HG02870 (cell line): ENCODE data around the gene ACSS1.

Experiments used
- ATAC-seq: cut with Tn5 transposase; IDR thresholded peaks from one replicate; pipeline ENCODE4 v1.9.1; 2021; ENCODE audit warnings: mild to moderate bottlenecking, moderate library complexity; ENCODE audit not compliant: unreplicated experiment

The ACSS1 gene

DNA sequence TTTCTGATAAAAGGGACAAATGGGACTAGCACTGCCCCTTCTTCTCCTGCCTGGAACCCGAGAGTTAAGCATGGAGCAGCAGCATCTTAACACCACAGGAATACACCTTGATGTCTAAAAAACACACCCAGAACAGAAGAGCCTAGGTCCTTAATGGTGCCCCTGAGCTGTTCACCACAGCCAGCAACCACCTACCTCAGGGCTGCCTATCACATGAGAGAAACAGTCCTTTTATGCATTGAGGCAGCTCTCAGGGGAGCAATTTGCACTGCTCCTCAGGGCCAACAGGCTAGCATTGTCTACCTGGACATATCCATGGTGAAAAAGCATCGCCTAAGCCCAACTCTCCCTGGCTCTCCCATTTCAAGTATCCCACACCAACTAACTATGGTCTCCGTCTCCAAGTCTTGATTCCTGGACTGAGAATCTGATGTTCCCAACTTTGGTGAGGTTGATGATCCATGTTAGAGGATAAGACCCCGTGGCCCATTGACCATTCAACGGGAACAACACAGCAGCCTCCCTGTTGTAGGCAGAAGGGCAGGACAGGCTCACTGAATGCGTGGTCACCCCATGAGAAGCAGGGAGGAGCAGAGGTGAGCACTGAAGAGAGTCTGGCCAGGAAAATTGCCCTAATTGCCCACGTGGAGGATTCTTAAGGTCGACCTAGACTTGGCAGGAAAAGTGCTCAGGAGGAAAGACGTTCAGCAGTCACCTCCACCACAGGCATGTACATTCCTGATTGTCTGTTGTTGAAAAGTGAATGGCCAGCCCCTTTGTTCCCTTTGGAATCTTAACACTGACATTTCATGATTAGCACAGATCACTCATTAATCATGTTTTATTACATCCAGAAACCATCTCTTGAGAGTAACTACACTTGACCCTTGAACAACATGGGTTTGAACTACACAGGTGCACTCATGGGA lies 61.2 kb downstream of the ACSS1 start:
- no peak for ATAC-seq

DNA sequence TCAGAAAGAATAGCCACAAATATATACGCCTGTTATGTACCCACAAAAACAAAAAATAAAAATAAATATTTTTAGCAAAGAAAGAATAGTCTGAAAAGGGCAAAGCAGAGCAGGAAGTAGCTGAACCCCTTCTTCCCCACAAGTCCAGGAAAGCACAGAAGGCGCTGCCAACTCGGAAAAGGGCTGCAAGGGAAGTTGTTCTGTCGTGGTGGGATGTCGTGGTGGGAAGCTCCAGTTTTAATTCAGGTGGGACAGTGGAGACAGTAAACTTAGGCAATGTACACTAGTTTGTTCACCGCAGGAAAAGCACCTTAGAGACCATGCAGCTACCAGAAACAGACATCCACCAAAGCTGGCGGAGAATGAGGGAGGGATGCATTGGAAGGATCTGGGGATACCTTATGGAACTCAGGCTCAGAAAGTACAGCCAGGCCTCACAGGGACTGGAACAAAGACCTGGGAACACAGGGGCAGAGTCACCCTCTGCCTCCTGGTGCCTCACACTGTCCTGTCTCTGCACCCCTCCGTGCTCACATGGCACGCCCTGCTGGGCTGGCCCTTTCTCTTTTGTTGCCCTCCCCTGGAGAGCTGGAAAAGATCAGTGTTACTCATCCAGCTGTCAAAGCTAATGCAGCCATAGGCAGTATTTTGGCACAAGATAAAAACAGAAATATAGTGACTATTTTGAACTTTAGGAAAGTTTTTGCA lies 62.0 kb downstream of the ACSS1 start:
- ATAC-seq = no peak

DNA sequence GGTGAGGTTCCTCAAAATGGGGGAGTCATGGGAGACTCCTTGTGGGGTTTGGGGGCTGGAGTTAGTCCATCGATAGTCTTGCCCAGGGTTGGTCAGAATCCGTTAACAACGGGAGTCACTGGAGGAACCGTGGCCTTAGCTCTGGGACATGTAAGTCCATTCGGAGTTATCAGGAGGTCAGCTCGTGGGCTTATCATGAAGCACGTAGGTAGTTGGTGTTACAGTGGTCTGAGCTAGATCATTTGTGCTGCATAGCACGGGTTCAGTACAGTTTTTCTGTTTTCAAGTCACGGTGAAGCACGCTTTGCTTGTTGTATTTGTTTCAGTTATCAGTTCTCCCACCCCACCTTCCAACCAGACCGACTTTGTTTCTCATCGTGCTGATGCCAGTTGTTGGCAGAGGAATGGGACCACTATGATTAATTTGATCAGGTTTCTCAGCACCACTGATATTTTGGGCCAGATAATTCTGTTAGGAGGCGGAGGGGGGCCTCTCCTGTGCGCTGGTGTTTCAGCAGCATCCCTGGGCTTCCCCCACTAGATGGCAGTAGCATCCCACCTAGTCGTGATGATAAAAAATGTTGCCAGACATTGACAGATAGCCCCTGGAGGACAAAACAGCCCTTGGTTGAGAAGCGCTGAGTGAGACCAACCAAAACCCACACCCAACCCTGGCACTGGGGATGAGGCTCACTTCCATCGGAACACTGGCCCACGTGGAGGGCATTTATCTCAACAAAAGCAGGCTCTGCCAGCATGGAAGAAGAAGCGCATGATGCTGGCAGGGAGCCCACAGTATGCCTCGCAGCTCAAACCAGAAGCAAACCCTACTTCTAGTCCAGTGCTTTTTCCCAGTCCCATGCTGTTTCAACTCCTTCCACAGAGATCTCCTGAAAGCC lies 63.2 kb downstream of the ACSS1 start:
- no peak for ATAC-seq

DNA sequence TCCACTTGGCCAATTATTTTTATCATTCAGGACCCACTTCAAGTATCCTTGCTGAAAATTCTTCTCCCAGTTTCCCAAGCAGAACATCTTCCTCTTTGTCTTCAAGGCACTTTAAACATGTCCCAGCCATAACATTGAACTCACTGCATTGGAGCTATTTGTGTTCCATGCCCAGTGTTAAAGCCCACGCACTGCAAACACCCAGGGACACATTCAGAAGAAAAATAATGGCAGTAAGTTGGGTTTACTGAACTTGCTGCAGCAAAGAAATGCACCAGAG lies 63.8 kb downstream of the ACSS1 start:
- no peak for ATAC-seq

DNA sequence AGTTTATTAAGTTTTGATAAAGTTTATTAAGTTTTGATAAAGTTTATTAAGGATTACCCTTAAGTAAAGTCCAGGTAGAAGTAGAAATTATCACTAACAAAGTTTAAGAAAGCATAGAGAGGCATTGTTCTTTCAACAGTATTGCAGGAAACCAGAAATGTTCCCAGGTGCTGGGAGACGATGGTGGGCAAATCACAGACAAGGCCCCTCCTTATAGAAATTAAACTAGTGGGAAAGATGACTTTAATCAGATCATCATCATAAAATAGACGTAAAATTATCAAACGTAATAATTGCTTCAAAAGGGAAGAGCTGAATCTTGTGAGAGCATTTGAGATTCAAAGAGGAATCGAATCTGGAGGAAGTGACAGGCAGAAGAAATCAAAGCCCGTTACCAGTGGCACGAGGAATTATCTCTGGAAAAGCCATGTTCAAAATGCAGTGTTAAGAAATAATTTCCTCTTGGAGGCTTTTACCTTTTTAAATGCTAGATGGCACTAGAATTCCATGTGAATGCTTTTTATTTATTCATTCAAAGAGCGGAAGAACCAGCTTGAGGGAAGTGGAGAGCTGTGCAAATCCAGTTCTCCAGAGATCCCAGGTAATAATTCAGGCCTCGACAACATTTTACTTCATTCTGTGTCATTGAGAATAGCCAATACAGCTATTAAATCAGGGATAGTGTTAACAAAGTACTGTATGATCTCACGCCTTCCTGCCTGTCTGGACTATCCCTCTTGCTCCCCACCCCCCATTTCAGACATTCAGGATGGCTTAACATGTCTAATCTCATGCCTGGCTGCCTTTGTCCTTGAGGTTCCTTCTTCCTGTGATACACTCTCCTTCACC lies 64.4 kb downstream of the ACSS1 start:
- no peak for ATAC-seq

DNA sequence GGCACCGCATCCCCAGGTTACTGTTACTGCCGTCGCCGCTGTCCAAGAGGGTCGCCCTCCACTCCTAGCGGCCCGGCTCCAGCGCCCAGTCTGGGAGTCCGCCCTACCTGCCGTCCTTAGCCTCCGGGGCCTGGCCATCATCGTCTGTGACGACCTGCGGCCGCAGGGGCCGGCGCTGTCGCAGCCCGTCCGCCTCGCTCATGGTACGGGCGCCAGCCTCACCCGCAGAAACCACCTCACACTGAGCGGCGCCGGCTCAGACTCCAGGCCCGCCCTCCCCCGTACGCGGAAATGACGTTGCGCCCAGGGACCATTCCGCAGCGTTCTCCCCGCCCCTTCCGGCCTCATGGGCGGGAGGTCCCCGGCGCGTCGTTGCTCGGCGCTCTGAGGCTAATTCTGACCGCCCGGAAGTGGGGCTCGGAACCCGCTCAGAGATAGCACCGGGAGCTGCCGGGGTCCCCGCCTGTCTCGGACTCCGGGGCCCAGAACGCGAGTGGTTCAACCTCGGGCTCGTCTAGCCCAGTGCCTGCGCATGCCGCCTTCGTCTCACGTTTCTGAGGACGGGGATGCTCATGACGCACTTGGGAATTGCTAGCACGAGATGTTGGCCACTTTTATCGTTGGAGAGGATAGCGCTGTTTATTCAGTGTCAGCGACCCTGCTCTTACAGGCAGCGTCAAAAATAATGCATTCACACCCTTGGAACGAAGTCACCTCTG lies 65.3 kb downstream of the ACSS1 start, which contains the start of gene APMAP:
Gene APMAP (minus strand): TSS at position 265 of the 719 bp plus-strand sequence. CDS start 63 bp downstream, at position 202.
- ATAC-seq = peak; percentile 97

DNA sequence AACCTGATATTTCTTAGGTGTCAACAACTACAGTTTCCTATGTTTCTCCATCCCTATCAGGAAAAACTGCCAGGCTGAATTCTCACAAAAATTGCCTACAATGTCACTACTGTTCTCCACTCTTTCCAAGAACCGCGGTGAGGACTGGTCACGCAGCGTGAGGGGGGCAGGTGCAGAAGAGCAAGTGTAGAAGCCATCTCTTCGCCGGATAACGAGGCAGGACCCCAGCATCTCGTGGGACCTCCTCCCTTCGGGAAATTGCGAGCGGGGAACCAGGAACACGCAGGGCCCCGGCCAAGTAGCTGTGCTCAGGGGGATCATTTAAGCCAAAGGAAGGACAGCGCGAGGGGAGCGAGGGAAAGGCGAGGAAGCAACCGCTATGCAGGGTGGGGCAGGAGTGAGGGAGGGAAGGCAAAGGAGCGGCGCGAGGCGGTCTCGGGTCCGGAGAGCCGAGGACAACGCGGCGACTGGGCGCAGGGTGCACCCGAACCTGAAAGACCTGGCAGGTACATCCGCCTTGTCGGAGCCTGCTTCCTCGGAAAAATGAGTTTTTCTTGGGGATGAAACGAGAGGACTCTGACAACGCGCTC lies 65.9 kb downstream of the ACSS1 start:
- peak; percentile 25 for ATAC-seq

DNA sequence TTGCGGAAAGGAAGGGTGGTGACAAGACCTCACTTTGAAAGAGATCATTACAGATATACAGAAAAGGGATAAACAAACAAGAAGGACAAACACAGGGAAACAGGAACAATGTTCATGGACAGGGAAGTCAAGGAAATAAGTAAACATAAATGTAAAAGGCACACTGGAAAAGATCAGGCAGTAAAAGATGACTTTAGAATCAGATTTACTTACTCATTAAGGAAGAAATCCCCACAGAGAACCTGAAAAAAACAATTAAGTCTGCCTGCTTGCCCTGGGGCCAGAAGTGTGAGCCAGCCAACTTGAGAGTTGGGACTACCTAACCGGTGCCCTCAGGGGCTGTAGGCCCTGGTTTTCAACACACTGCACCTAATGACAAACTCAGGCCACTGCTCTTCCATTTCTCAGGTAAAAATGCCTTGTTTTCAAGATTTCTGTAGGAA lies 67.1 kb downstream of the ACSS1 start:
- no peak for ATAC-seq

DNA sequence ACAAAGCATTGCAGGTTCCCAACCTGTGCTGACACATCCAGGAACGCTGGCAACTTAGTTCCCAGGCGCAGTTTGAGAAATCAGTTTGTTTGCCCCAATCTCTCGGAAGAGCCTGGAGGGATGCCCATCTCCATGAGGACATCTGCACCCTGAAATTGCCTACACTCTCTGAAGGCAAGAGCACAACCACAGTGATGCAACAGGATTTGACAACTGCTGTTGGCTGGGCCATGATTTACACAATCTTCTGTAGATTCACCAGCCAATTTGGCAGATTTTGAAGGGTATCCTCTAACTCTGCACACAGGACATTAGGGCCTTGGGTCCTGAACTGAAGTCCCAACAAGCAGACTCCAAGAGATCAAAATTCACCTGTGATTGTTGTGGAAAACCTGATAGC lies 68.8 kb downstream of the ACSS1 start:
- ATAC-seq = no peak

DNA sequence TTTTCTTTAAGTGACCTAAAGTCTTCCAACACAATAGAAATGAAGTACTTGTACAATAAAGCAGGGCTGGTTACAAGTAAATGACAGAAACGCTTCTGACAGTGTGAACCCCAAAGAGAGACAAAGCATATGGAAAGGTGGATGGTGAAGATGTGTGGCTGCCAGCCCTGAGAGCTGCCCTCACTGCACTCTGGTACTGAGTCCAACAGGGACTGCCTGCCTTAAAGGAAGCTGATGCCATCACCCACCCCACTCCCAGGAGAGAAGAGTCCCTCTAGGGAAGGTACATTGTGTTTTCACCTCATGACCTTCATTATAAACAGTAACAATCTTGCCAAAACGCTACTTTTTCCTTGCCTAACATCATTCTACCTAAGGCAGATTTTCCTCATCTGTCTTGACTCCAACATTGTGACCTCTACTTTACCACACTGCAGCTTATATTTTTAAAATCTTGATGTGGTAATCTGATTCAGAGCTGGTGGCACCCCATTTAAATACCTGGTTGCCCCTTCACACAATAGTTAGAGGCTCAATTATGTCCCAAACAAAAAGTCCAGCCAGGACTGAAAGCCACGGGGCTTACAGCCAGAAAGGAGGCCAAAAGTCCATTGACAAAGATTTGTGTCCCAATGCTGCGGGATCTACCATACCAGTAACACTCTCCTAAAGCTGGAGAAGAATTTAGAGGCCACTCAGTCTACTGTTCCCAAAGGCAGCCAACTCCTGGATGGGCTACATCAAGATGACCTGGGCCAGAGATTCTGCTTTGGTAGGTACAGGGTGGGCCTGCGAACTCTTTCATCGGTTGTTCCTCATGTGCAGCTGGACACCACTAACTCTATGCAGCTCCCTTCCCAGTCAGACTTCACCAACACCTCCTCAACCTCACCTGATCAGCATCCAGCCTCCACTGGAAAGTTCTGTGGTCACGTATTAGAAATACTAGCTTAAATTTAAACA lies 69.8 kb downstream of the ACSS1 start:
- no peak for ATAC-seq

DNA sequence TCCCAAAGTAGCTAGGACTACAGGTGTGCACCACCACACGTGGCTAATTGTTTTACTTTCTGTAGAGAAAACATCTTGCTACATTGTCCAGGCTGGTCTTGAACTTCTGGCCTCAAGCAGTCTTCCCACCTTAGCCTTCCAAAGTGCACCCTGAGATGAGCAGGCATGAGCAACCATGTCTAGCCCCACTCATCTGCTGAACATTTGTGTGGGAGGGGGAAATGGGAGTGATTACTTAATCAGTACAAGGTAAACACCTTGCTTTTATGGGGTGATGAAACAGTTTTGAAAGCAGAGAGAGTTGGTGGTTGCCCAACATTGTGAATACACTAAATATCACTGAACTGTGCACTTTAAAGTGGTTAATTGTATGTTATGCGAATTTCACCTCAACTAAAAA lies 70.7 kb downstream of the ACSS1 start:
- ATAC-seq = no peak

DNA sequence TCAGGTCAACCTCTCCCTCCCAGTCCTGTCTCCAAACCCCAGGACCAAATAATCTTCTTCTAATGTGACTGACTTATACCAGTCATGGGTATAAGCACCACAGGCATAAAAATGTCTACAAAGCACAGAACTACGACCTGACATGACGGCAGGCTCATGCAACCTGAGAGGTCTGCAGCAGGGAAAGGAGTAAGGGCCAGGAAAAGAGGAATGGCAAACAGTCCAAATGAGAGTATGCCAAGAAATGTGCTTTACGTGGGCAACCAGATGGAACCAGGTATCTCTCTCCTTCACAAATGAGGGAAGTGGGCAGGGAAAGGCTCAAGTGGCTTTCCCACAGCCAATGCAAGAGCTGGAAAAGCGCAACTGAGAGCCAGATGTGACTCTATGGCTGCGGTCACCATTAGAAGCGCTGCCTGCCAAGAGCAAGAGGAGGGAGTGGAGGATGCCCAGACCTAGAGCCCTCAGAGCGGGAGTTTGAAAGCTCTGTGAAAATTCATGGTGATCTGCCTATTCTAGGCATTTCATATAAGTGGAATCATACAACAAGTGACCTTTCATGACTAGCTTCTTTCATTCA lies 71.4 kb downstream of the ACSS1 start:
- no peak for ATAC-seq

DNA sequence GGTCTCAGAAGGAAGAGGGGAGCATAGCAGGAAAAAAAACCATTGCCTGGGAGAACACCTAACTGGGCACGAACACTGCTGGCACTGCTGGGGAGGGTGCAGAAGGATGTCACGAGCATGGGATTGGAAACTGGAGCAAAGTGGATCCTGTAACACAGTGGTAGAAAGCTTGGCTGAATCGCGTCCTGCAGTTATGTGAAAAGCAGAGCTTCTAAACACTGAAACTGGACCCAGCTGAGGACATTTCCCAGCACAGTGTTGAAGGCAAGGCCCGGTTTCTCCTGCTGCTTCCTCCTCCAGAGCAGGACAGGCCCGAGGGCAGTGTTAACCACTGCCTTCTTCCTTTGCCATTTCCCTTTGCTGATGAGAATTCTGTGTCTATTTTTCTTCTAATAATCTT lies 72.1 kb downstream of the ACSS1 start:
- no peak for ATAC-seq

DNA sequence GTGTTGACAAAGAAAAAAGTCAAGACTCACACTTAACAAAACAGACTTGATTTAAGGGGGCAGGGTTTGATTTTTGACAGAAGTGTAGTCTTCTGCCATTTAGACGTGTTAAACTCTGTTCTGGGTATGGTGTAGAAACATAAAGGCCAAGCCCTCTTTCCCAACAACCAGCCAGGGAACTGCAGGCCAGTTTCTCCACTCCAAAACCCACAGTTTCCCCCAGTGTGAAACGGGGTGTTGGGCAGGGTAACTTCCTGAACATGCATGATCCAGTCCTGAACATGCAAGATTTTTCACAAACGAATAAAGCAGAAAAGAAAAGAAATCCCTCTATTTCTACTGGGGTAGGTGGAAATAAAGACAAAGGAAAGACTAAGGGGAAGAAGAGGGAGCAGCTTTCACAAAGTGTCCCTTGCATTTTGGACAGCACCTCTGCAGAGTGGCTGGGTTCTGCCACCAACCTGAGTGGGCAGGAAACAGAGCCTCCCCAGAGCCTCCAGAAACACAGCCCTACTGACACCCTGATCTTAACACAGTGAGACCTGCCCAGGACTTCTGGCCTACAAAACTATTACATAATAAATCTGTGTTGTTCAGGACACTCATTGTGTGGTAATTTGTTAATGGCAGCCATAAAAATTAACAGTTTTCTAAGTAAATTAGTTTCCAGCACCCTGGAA lies 72.8 kb downstream of the ACSS1 start:
- no peak for ATAC-seq

DNA sequence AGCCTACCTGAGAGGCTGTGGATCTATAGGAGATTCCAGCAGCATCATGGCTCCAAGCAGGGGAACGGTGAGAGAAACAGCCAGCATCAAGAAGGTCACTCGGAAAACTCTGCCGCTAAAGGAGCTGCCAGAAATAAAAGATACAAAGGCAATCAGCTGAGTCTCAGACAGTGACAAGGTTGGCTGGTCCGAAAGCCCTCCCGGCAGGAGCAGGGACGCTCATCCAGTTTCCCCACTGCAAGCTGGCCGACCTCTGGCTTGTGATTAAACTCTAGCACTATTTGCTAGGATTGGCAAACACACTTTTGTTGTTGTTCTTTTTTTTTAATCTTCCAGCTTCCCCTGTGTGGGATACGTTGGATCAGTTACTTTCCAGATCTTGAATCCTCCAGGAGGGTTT lies 74.0 kb downstream of the ACSS1 start:
- no peak for ATAC-seq

DNA sequence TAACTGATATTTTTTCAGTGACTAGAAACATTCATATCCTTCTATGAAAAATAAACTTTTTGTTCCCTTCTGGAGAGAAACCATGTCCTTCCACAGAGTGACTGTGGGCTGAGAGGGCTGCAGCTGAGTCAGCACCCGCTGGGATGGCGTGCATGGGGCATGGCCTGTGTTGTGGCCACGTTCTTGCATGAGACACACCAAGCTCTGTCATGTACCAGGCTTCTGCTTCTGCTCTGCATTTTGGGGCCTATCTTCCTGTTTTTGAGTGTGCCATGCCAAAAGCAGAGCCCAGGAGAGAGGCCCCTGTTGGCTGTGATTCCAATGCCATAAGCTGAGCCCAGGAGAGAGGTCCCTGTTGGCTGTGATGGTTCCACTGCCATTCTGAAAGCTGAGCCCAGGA lies 76.1 kb downstream of the ACSS1 start:
- ATAC-seq = no peak

DNA sequence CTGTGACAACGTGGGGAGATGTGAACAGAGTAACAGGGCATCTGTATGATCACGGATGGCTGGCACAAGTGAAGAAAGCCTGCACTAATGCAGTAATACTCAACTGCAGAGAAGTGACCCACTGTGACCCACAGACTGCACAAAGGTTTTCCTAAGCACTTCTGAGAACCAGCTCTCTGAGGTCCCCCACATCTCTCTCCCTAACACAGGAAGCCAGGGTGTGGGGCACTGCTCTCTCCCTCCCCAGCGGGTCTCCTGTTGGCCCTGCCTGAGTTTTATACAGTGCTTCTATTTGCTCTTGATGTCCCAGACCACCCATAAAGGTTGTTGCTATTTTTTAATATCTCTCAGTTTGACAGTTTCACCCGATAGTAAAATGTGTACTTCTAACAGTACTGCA lies 76.7 kb downstream of the ACSS1 start:
- no peak for ATAC-seq
